ENCODE data around the gene APIP.

Gene APIP, protein sequence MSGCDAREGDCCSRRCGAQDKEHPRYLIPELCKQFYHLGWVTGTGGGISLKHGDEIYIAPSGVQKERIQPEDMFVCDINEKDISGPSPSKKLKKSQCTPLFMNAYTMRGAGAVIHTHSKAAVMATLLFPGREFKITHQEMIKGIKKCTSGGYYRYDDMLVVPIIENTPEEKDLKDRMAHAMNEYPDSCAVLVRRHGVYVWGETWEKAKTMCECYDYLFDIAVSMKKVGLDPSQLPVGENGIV

DNA sequence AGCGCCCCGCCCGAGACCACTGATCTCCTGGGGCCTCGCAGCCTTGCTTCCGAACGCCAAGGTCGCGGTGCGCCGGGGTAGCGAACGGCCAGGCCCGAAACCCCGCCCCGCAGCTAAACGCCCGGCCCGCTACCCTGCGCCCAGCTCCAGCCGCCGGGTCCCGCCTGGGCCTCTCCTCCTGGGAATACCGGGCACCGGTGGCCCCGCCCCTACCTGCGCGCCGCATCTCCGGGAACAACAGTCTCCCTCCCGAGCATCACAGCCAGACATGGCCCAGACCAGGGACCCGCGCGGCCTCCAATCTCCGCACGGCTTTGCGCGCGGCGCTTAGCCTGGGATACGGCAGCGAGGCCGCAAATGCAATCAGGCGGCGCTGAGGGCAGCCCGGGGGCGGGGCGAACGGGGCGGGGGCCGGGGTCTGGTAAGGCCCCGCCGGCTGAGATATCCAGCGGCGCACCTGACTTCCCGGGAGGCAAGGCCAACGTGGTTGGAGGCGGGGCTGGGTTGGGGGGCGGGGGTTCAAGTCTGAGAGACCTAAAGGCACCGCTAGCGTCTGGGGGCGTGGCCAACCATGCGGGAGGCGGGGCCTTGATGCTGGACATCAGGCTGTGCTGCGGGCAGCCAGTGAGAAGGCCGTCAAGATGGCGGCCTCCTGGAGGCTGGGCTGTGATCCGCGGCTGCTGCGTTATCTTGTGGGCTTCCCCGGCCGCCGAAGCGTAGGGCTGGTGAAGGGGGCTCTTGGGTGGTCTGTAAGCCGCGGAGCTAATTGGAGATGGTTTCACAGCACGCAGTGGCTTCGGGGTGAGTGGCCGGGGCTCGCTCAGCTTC lies at the start of gene APIP, which contains the start of gene PDHX:
TSS of gene APIP (minus strand) at position 365 of the 828 bp plus-strand sequence. CDS start at position 270, 95 bp downstream.
TSS of gene PDHX (plus strand) at position 604 of the 828 bp plus-strand sequence. CDS start at position 642, 38 bp downstream.
- TF ChIP-seq NFRKB (IDR thresholded peaks at IDR 0.05): peak; percentile 78
- no peak for TF ChIP-seq LEF1 (IDR thresholded peaks at IDR 0.05; ENCODE audit: borderline replicate concordance)
- TF ChIP-seq ELF4 (IDR thresholded peaks at IDR 0.05): peak; percentile 71
- 0 out of 2 replicates have a peak, but pooled peaks have one; percentile 20 for TF ChIP-seq CTBP1 (IDR thresholded peaks at IDR 0.05; ENCODE audit: borderline replicate concordance)
- peak; percentile 38; the same call in 1 of the 2 replicates for TF ChIP-seq L3MBTL2 (conservative IDR thresholded peaks at IDR 0.05)
- no peak for TF ChIP-seq SUZ12 (IDR thresholded peaks at IDR 0.05)
- no peak for TF ChIP-seq FOXM1 (IDR thresholded peaks at IDR 0.05; ENCODE audit: borderline replicate concordance)
- TF ChIP-seq HDGF (IDR thresholded peaks at IDR 0.05; ENCODE audit: borderline replicate concordance): no peak
- TF ChIP-seq FOXK2 (IDR thresholded peaks at IDR 0.05): no peak
- TF ChIP-seq SP1 (IDR thresholded peaks at IDR 0.05): no peak
- TF ChIP-seq BHLHE40 (IDR thresholded peaks at IDR 0.05; ENCODE audit: borderline replicate concordance): no peak
- TF ChIP-seq FOXA1 (IDR thresholded peaks at IDR 0.05): no peak
- no peak for TF ChIP-seq ARNT (IDR thresholded peaks at IDR 0.05)
- no peak for TF ChIP-seq TARDBP (IDR thresholded peaks at IDR 0.05)
- no peak for TF ChIP-seq ZNF384 (IDR thresholded peaks at IDR 0.05)
- TF ChIP-seq, protein P1, sequence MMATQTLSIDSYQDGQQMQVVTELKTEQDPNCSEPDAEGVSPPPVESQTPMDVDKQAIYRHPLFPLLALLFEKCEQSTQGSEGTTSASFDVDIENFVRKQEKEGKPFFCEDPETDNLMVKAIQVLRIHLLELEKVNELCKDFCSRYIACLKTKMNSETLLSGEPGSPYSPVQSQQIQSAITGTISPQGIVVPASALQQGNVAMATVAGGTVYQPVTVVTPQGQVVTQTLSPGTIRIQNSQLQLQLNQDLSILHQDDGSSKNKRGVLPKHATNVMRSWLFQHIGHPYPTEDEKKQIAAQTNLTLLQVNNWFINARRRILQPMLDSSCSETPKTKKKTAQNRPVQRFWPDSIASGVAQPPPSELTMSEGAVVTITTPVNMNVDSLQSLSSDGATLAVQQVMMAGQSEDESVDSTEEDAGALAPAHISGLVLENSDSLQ (IDR thresholded peaks at IDR 0.05): 0 out of 2 replicates have a peak, but pooled peaks have one; percentile 38
- DNase-seq (ENCODE audit: extremely low spot score): peak; percentile 97
- POLR2A ChIA-PET: interaction anchor here (0.8 to 1.3 kb wide), 6 partner anchors 11 to 503 kb away, joined by 3 to 5 read pairs (median 3); partner anchors contain the start of gene SLC1A2
- CTCF ChIA-PET: interaction anchor here (0.6 to 1.3 kb wide), 2 partner anchors 10 to 1981 kb away, joined by 3 to 4 read pairs; no protein-coding TSS in a partner anchor

DNA sequence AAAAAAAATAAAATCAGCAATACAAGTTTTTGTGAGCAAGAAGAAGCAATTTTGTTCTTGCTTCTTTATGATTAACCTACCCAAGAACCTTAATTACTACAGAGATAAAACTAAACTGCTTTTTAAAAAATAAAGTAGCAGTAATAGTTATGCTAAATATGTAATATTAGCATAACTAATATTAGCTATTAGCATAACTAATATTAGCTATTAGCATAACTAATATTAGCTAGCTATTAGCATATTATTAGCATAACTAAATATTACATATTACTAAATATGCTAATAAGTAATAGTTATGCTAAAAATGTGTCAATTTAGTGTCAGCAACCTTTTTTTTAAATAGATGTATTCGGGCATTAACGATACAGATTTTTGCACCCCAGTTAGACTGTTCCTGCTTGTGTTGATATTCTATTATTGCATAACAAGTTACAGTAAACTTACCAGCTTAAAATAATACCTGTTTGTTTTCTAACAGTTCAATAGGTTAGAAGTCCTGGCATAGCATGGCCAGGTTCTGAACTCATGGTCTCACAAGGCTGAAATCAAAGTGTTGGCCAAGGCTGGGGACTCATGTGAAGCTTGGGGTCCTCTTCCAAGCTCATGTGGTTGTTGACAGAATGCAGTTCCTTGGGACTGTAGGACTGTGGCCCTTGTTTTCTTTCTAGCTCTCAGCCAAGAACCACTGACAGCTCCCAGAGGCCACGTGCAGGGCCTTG lies 48.6 kb upstream of the APIP start:
- TF ChIP-seq ARNT (IDR thresholded peaks at IDR 0.05): no peak
- TF ChIP-seq HDGF (IDR thresholded peaks at IDR 0.05; ENCODE audit: borderline replicate concordance): no peak
- TF ChIP-seq FOXM1 (IDR thresholded peaks at IDR 0.05; ENCODE audit: borderline replicate concordance): no peak
- TF ChIP-seq SUZ12 (IDR thresholded peaks at IDR 0.05): no peak
- no peak for TF ChIP-seq ZNF384 (IDR thresholded peaks at IDR 0.05)
- no peak for TF ChIP-seq BHLHE40 (IDR thresholded peaks at IDR 0.05; ENCODE audit: borderline replicate concordance)
- TF ChIP-seq NFRKB (IDR thresholded peaks at IDR 0.05): no peak
- no peak for TF ChIP-seq L3MBTL2 (conservative IDR thresholded peaks at IDR 0.05)
- TF ChIP-seq SP1 (IDR thresholded peaks at IDR 0.05): no peak
- TF ChIP-seq ELF4 (IDR thresholded peaks at IDR 0.05): no peak
- TF ChIP-seq CTBP1 (IDR thresholded peaks at IDR 0.05; ENCODE audit: borderline replicate concordance): no peak
- TF ChIP-seq FOXK2 (IDR thresholded peaks at IDR 0.05): no peak
- POLR2A ChIA-PET: no interaction called here
- CTCF ChIA-PET: no interaction called here

DNA sequence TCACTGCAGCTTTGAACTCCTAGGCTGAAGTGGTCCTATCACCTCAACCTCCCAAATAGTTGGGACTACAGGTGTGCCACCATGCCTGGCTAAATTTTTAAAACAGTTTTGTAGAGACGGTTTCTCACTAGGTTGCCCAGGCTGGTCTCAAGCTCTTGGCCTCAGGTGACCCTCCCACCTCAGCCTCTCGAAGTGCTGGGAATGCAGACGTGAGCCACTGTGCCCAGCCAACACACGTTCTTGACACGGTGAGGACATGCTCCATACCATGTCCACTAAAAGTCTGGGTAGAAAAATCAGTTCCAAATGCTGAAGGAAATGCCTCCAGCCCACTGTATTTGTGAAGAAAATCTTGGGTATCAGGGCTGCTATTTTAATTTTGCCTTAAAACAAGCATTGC lies 47.2 kb upstream of the APIP start:
- POLR2A ChIA-PET: no interaction called here
- no peak for DNase-seq (ENCODE audit: extremely low spot score)
- CTCF ChIA-PET: no interaction called here
- no peak for TF ChIP-seq TARDBP (IDR thresholded peaks at IDR 0.05)
- no peak for TF ChIP-seq LEF1 (IDR thresholded peaks at IDR 0.05; ENCODE audit: borderline replicate concordance)
- no peak for TF ChIP-seq BHLHE40 (IDR thresholded peaks at IDR 0.05; ENCODE audit: borderline replicate concordance)
- no peak for TF ChIP-seq CTBP1 (IDR thresholded peaks at IDR 0.05; ENCODE audit: borderline replicate concordance)
- no peak for TF ChIP-seq SUZ12 (IDR thresholded peaks at IDR 0.05)
- no peak for TF ChIP-seq SP1 (IDR thresholded peaks at IDR 0.05)
- TF ChIP-seq L3MBTL2 (conservative IDR thresholded peaks at IDR 0.05): no peak
- no peak for TF ChIP-seq ARNT (IDR thresholded peaks at IDR 0.05)
- no peak for TF ChIP-seq HDGF (IDR thresholded peaks at IDR 0.05; ENCODE audit: borderline replicate concordance)
- no peak for TF ChIP-seq FOXA1 (IDR thresholded peaks at IDR 0.05)
- TF ChIP-seq ZNF384 (IDR thresholded peaks at IDR 0.05): no peak
- TF ChIP-seq NFRKB (IDR thresholded peaks at IDR 0.05): no peak
- no peak for TF ChIP-seq FOXK2 (IDR thresholded peaks at IDR 0.05)
- TF ChIP-seq, protein P1 (IDR thresholded peaks at IDR 0.05): no peak
- no peak for TF ChIP-seq FOXM1 (IDR thresholded peaks at IDR 0.05; ENCODE audit: borderline replicate concordance)
- TF ChIP-seq ELF4 (IDR thresholded peaks at IDR 0.05): no peak

More for the DNA sequence above, 48.6 kb upstream of the APIP start:
- no peak for DNase-seq (ENCODE audit: extremely low spot score)

DNA sequence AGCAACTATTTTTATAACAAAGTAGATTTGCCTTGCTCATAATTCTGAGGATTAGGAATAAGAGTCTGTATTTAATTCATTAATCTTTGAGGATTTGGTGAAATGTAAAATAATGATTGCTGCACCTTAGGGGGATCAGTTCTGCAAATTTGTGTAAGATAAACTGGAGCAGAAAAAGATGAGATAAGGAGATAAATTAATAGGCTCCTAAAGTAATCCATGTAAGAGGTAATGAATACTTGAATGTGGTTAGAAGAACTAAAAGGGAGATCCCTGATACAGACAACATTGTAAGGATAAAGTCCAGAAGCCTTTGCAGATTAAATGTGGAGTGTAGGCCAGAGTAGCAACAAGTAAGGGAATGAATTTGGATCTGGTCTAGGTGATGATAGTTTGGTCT lies 45.9 kb upstream of the APIP start:
- ChIA-PET POLR2A (no interaction called here), CTCF (no interaction called here)
- no peak for TF ChIP-seq ELF4 (IDR thresholded peaks at IDR 0.05)
- TF ChIP-seq ARNT (IDR thresholded peaks at IDR 0.05): no peak
- no peak for TF ChIP-seq HDGF (IDR thresholded peaks at IDR 0.05; ENCODE audit: borderline replicate concordance)
- TF ChIP-seq LEF1 (IDR thresholded peaks at IDR 0.05; ENCODE audit: borderline replicate concordance): no peak
- no peak for TF ChIP-seq L3MBTL2 (conservative IDR thresholded peaks at IDR 0.05)
- no peak for TF ChIP-seq TARDBP (IDR thresholded peaks at IDR 0.05)
- TF ChIP-seq FOXK2 (IDR thresholded peaks at IDR 0.05): no peak
- TF ChIP-seq NFRKB (IDR thresholded peaks at IDR 0.05): no peak
- TF ChIP-seq CTBP1 (IDR thresholded peaks at IDR 0.05; ENCODE audit: borderline replicate concordance): no peak
- no peak for TF ChIP-seq SP1 (IDR thresholded peaks at IDR 0.05)
- no peak for TF ChIP-seq FOXA1 (IDR thresholded peaks at IDR 0.05)
- no peak for TF ChIP-seq ZNF384 (IDR thresholded peaks at IDR 0.05)
- TF ChIP-seq, protein P1 (IDR thresholded peaks at IDR 0.05): no peak
- TF ChIP-seq BHLHE40 (IDR thresholded peaks at IDR 0.05; ENCODE audit: borderline replicate concordance): no peak
- DNase-seq (ENCODE audit: extremely low spot score): no peak

Data from HEK293T (cell line).